K562 (cell line): ENCODE results near the gene COG4. TPM values are rescaled to one million over a fixed set of nuclear protein-coding genes. Genes with fewer than 3 reads are reported as not detected.
A peak's percentile ranks its signal among the peaks of the same experiment; 100 is the strongest.

Experiments used
- CC2D1A ChIP-seq: fragments of 450-650 bp; IDR thresholded peaks from 2 replicates; pipeline ENCODE4 v1.6.1; 2017; ENCODE audit warnings: mild to moderate bottlenecking
- E2F6 ChIP-seq, 2 experiments: IDR thresholded peaks; 2 replicates each; pipeline ENCODE4 v1.6.1; 2011; ENCODE audit warnings: borderline replicate concordance in 1 of 2, control low read depth in 1 of 2, low read depth in 1 of 2, low read length in 1 of 2, mild to moderate bottlenecking in 1 of 2, mixed read lengths in 1 of 2, moderate library complexity in 1 of 2; ENCODE audit not compliant: insufficient read depth in 1 of 2, insufficient read length in 1 of 2, poor library complexity in 1 of 2, severe bottlenecking in 1 of 2; ENCODE audit errors: extremely low read depth in 1 of 2
- EGR1 ChIP-seq: fragments of 450-650 bp; conservative IDR thresholded peaks from 2 replicates; pipeline ENCODE4 v1.6.1; 2017; ENCODE audit warnings: mild to moderate bottlenecking
- ERF ChIP-seq: fragments of 450-650 bp; formaldehyde crosslinking; IDR thresholded peaks from 2 replicates; pipeline ENCODE4 v1.4.0; 2020; ENCODE audit warnings: mild to moderate bottlenecking, mixed read lengths
- FIP1L1 ChIP-seq: fragments of 200-400 bp; formaldehyde crosslinking; IDR thresholded peaks from 2 replicates; pipeline ENCODE4 v1.6.1; 2018; ENCODE audit warnings: mild to moderate bottlenecking, low read depth, low read length; ENCODE audit not compliant: poor library complexity, severe bottlenecking
- GABPA ChIP-seq: fragments of 200-800 bp; sonication (Bioruptor generic); conservative IDR thresholded peaks from 2 replicates; pipeline ENCODE4 v1.6.1; 2016; ENCODE audit warnings: low read depth, missing genetic modification characterization, missing compliant biosample characterization
- KDM1A ChIP-seq, 2 experiments: fragments of 450-650 bp; IDR thresholded peaks; 2 replicates each; pipeline ENCODE4 v1.6.1; 2016; ENCODE audit warnings: mild to moderate bottlenecking in 2 of 2
- PCBP1 ChIP-seq: fragments of 200-400 bp; formaldehyde crosslinking; IDR thresholded peaks from 2 replicates; pipeline ENCODE4 v1.6.1; 2018; ENCODE audit warnings: mild to moderate bottlenecking, low read depth, low read length; ENCODE audit not compliant: poor library complexity, severe bottlenecking
- PHF21A ChIP-seq: fragments of 450-650 bp; IDR thresholded peaks from 2 replicates; pipeline ENCODE4 v1.6.1; 2017; ENCODE audit warnings: low read depth, borderline replicate concordance
- SMAD4 ChIP-seq: fragments of 250-450 bp; sonication (Bioruptor Pico); conservative IDR thresholded peaks from 2 replicates; pipeline ENCODE4 v1.8.0; 2021; ENCODE audit warnings: inconsistent platforms, mild to moderate bottlenecking, moderate library complexity
- ZNF143 ChIP-seq: sonication (generic); formaldehyde crosslinking; IDR thresholded peaks from 2 replicates; pipeline ENCODE4 v1.9.0; 2022; ENCODE audit warnings: mild to moderate bottlenecking, missing genetic modification reagents
- ZNF324 ChIP-seq: fragments of 250-450 bp; sonication (Bioruptor Pico); IDR thresholded peaks from 2 replicates; pipeline ENCODE4 v1.4.0; 2020; ENCODE audit warnings: mild to moderate bottlenecking
- polyA plus RNA-seq, 8 experiments: library from polyadenylated mRNA; depleted of rRNA in 4 of 8; stranded (reverse) in 5 of 8; unstranded in 3 of 8; fragments of >200 nt; fragmentation: Nextera tagmentation in 2 of 8; fragmentation: Illumina TruSeq in 1 of 8; extraction: Ambion mirVana in 2 of 8; extraction: Trizol in 1 of 8; gene quantifications; 2 replicates each; pipeline versions ENCODE4 v1.2.1 to v1.2.3, GENCODE V29; 2011 to 2014; ENCODE audit warnings: inconsistent platforms in 1 of 8, missing spikeins in 1 of 8
- total RNA-seq, 7 experiments: library from RNA; depleted of rRNA in 6 of 7; stranded (reverse); fragments of >200 nt in 6 of 7; fragmentation: Illumina TruSeq in 2 of 7; extraction: Trizol in 2 of 7; gene quantifications; 2 replicates each; pipeline versions ENCODE4 v1.2.1 to v1.2.3, GENCODE V29; 2011 to 2021; ENCODE audit warnings: low replicate concordance in 1 of 7
- TF ChIP-seq, protein P1 (sequence below): sonication (generic); formaldehyde crosslinking; IDR thresholded peaks from 2 replicates; pipeline ENCODE4 v1.8.0; 2022; ENCODE audit warnings: mild to moderate bottlenecking, missing genetic modification reagents
- TF ChIP-seq, protein P2 (sequence below): fragments of 450-650 bp; IDR thresholded peaks from 2 replicates; pipeline ENCODE4 v1.6.1; 2017; ENCODE audit warnings: antibody characterized with exemption
- TF ChIP-seq, protein P3 (sequence below), 2 experiments: fragments of 450-650 bp; IDR thresholded peaks; 2 replicates each; pipeline ENCODE4 v1.6.1; 2016; ENCODE audit warnings: mild to moderate bottlenecking in 2 of 2, borderline replicate concordance in 1 of 2, low read depth in 1 of 2, moderate library complexity in 1 of 2

The COG4 gene
- total and polyA plus RNA-seq, 9 of the 15 experiments (the other 6 are each of a cell fraction or from before 2014, with no cell fraction given) = 13.7 to 73.9 (median 44.2) TPM

- TF ChIP-seq PHF21A (0 out of 2 replicates have a peak, but pooled peaks have one; percentile 74), KDM1A (IDR thresholded peaks at IDR 0.05) (peak; percentile 55 to 64; a peak in 2 of 4 replicates), CC2D1A (no peak), ZNF143 (CRISPR knock-in tag) (no peak), E2F6 (IDR thresholded peaks at IDR 0.05; ENCODE audit: borderline replicate concordance in 1 of 2, extremely low read depth in 1 of 2, insufficient read depth in 1 of 2, insufficient read length in 1 of 2, low read depth in 1 of 2, low read length in 1 of 2, poor library complexity in 1 of 2, severe bottlenecking in 1 of 2) (no peak), ERF (CRISPR knock-in tag) (no peak), SMAD4 (CRISPR knock-in tag) (peak; percentile 12; the same call in 1 of the 2 replicates), FIP1L1 (no peak), PCBP1 (no peak), GABPA (tag) (peak; percentile 68; the same call in 1 of the 2 replicates), EGR1 (no peak), ZNF324 (CRISPR knock-in tag) (no peak)
- TF ChIP-seq, protein P1, sequence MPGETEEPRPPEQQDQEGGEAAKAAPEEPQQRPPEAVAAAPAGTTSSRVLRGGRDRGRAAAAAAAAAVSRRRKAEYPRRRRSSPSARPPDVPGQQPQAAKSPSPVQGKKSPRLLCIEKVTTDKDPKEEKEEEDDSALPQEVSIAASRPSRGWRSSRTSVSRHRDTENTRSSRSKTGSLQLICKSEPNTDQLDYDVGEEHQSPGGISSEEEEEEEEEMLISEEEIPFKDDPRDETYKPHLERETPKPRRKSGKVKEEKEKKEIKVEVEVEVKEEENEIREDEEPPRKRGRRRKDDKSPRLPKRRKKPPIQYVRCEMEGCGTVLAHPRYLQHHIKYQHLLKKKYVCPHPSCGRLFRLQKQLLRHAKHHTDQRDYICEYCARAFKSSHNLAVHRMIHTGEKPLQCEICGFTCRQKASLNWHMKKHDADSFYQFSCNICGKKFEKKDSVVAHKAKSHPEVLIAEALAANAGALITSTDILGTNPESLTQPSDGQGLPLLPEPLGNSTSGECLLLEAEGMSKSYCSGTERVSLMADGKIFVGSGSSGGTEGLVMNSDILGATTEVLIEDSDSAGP (CRISPR knock-in tag) = no peak
- TF ChIP-seq, protein P2, sequence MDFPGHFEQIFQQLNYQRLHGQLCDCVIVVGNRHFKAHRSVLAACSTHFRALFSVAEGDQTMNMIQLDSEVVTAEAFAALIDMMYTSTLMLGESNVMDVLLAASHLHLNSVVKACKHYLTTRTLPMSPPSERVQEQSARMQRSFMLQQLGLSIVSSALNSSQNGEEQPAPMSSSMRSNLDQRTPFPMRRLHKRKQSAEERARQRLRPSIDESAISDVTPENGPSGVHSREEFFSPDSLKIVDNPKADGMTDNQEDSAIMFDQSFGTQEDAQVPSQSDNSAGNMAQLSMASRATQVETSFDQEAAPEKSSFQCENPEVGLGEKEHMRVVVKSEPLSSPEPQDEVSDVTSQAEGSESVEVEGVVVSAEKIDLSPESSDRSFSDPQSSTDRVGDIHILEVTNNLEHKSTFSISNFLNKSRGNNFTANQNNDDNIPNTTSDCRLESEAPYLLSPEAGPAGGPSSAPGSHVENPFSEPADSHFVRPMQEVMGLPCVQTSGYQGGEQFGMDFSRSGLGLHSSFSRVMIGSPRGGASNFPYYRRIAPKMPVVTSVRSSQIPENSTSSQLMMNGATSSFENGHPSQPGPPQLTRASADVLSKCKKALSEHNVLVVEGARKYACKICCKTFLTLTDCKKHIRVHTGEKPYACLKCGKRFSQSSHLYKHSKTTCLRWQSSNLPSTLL = no peak
- TF ChIP-seq, protein P3, sequence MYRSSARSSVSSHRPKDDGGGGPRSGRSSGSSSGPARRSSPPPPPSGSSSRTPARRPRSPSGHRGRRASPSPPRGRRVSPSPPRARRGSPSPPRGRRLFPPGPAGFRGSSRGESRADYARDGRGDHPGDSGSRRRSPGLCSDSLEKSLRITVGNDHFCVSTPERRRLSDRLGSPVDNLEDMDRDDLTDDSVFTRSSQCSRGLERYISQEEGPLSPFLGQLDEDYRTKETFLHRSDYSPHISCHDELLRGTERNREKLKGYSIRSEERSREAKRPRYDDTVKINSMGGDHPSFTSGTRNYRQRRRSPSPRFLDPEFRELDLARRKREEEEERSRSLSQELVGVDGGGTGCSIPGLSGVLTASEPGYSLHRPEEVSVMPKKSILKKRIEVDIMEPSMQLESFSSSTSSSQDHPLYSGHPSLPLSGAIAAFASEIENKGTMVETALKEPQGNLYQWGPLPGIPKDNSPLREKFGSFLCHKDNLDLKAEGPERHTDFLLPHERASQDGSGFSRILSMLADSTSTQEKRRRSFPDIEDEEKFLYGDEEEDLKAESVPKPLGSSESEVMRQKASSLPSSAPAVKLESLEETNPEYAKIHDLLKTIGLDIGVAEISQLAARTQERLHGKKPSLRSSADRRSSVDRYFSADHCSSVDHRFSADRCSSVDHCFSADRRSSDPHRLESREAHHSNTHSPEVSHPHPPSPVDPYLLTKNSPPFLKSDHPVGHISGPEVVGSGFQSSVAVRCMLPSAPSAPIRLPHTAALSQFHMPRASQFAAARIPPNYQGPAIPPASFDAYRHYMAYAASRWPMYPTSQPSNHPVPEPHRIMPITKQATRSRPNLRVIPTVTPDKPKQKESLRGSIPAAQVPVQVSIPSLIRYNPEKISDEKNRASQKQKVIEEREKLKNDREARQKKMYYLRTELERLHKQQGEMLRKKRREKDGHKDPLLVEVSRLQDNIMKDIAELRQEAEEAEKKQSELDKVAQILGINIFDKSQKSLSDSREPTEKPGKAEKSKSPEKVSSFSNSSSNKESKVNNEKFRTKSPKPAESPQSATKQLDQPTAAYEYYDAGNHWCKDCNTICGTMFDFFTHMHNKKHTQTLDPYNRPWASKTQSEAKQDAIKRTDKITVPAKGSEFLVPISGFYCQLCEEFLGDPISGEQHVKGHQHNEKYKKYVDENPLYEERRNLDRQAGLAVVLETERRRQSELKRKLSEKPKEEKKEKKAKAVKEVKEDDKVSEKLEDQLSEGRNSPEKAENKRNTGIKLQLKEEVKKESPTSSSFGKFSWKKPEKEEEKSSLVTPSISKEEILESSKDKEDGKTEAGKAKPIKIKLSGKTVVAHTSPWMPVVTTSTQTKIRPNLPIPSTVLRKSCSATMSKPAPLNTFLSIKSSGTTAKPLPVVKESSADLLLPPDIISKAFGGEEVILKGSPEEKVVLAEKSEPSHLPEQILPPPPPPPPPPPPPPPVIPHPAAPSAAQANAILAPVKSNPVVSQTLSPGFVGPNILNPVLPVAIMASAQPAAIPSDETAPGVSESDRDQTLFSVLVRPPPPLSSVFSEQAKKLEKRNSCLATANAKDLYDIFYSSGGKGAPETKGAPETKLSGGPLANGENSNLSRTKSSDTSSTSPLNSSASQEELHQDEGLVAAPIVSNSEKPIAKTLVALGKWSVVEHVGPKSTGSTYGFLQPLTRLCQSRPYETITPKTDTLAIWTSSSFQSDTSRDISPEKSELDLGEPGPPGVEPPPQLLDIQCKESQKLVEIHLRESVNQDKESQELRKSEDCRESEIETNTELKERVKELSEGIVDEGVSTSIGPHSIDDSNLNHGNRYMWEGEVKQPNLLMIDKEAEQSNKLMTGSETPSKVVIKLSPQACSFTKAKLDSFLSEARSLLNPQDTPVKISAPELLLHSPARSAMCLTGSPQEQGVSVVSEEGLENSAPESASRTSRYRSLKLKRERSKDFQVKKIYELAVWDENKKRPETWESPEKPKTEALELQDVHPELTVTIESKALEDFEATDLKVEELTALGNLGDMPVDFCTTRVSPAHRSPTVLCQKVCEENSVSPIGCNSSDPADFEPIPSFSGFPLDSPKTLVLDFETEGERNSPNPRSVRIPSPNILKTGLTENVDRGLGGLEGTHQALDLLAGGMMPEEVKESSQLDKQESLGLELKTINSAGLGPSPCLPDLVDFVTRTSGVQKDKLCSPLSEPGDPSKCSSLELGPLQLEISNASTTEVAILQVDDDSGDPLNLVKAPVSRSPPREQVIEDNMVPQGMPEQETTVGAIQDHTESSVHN (IDR thresholded peaks at IDR 0.05; ENCODE audit: borderline replicate concordance in 1 of 2, low read depth in 1 of 2) = peak in 1 of 2 experiments; percentile 28; a peak in 1 of 4 replicates
Observed at GRCh38 chr16:70453892-70454221, 69.5 kb downstream of the COG4 start (continued).
